ENCODE results near the gene ZBTB16.

DNA sequence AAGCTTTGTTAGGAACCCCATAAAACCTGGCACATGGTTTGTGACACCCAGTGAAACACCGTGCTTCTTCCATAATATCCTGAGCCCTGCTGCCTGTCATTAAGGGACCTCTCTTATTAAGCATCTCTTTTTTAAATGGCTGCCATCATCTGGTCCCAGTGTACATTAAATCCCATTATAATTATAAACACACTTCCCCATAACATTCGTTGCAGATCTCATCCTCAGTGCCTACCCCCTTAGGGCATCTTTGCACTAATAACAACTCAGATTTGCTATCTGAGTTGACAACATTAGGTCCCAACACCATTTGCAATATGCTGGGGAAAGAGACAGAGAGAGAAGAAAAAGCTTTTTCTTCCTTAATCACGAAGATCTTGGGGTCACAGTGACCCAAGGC is 4.7 kb upstream of the ZBTB16 start:
- TF ChIP-seq, protein P1, sequence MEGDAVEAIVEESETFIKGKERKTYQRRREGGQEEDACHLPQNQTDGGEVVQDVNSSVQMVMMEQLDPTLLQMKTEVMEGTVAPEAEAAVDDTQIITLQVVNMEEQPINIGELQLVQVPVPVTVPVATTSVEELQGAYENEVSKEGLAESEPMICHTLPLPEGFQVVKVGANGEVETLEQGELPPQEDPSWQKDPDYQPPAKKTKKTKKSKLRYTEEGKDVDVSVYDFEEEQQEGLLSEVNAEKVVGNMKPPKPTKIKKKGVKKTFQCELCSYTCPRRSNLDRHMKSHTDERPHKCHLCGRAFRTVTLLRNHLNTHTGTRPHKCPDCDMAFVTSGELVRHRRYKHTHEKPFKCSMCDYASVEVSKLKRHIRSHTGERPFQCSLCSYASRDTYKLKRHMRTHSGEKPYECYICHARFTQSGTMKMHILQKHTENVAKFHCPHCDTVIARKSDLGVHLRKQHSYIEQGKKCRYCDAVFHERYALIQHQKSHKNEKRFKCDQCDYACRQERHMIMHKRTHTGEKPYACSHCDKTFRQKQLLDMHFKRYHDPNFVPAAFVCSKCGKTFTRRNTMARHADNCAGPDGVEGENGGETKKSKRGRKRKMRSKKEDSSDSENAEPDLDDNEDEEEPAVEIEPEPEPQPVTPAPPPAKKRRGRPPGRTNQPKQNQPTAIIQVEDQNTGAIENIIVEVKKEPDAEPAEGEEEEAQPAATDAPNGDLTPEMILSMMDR (IDR thresholded peaks at IDR 0.05 in 8 of 11, conservative IDR thresholded peaks at IDR 0.05 in 3 of 11): no peak
- TF ChIP-seq POLR2A (IDR thresholded peaks at IDR 0.05): no peak

Measured in spleen (tissue), 7 donors.